H9 (cell line): Measurements from ENCODE around the gene FRMPD1. TPM values are rescaled to one million over a fixed set of nuclear protein-coding genes. Genes with fewer than 3 reads are reported as not detected.

Experiments used
- DNase-seq: peaks from one replicate; pipeline ENCODE4 v3.0.0-alpha.2; 2017
- H2AFZ ChIP-seq: one replicate; pipeline ENCODE4 v1.6.1; 2013; ENCODE audit warnings: mild to moderate bottlenecking, low read length, control low read depth, moderate library complexity
- H2AK5ac ChIP-seq: 2 replicates; pipeline ENCODE4 v1.6.1; 2013; ENCODE audit warnings: low read length, control low read depth, mixed read lengths; ENCODE audit not compliant: insufficient read length
- H2BK120ac ChIP-seq: one replicate; pipeline ENCODE4 v1.6.1; 2013; ENCODE audit warnings: low read depth, mild to moderate bottlenecking, low read length, control low read depth, inconsistent platforms; ENCODE audit not compliant: poor library complexity, severe bottlenecking
- H2BK12ac ChIP-seq: 2 replicates; pipeline ENCODE4 v1.6.1; 2013; ENCODE audit warnings: low read length, control low read depth, mixed read lengths, low read depth; ENCODE audit not compliant: insufficient read length
- H2BK15ac ChIP-seq: 2 replicates; pipeline ENCODE4 v1.6.1; 2013; ENCODE audit warnings: low read depth, low read length, control low read depth
- H2BK20ac ChIP-seq: one replicate; pipeline ENCODE4 v1.6.1; 2013; ENCODE audit warnings: low read depth, mild to moderate bottlenecking, low read length, control low read depth, inconsistent platforms; ENCODE audit not compliant: poor library complexity, severe bottlenecking
- H2BK5ac ChIP-seq: 2 replicates; pipeline ENCODE4 v1.6.1; 2013; ENCODE audit warnings: low read length, control low read depth, mixed read lengths; ENCODE audit not compliant: insufficient read length
- H3K14ac ChIP-seq: 2 replicates; pipeline ENCODE4 v1.6.1; 2013; ENCODE audit warnings: low read length, control low read depth; ENCODE audit not compliant: insufficient read depth
- H3K18ac ChIP-seq: 2 replicates; pipeline ENCODE4 v1.6.1; 2013; ENCODE audit warnings: low read depth, mild to moderate bottlenecking, mixed read lengths, low read length, control low read depth; ENCODE audit not compliant: insufficient read length
- H3K23ac ChIP-seq: 2 replicates; pipeline ENCODE4 v1.6.1; 2013; ENCODE audit warnings: low read length, control low read depth, mixed read lengths, low read depth; ENCODE audit not compliant: insufficient read length
- H3K23me2 ChIP-seq: 2 replicates; pipeline ENCODE4 v1.6.1; 2013; ENCODE audit warnings: low read depth, mild to moderate bottlenecking, mixed read lengths, low read length, control low read depth; ENCODE audit not compliant: insufficient read length, poor library complexity, severe bottlenecking
- H3K27ac ChIP-seq: 2 replicates; pipeline ENCODE4 v1.5.1; 2013; ENCODE audit warnings: low read length, control low read depth, mixed read lengths, low read depth; ENCODE audit not compliant: insufficient read length
- H3K27me3 ChIP-seq: 2 replicates; pipeline ENCODE4 v1.6.1; 2013; ENCODE audit warnings: low read length, control low read depth, inconsistent platforms; ENCODE audit not compliant: insufficient read depth
- H3K4ac ChIP-seq: 2 replicates; pipeline ENCODE4 v1.6.1; 2013; ENCODE audit warnings: low read depth, mild to moderate bottlenecking, control low read depth, inconsistent platforms, low read length, moderate library complexity
- H3K4me1 ChIP-seq: 2 replicates; pipeline ENCODE4 v1.6.1; 2013; ENCODE audit warnings: low read length, control low read depth, inconsistent platforms; ENCODE audit not compliant: insufficient read depth
- H3K4me2 ChIP-seq: 2 replicates; pipeline ENCODE4 v1.6.1; 2013; ENCODE audit warnings: low read length, control low read depth, mixed read lengths; ENCODE audit not compliant: insufficient read length, insufficient read depth
- H3K56ac ChIP-seq: 2 replicates; pipeline ENCODE4 v1.6.1; 2013; ENCODE audit warnings: low read depth, mild to moderate bottlenecking, mixed read lengths, low read length, control low read depth; ENCODE audit not compliant: insufficient read length
- H3K79me1 ChIP-seq: 2 replicates; pipeline ENCODE4 v1.6.1; 2013; ENCODE audit warnings: low read depth, mild to moderate bottlenecking, moderate library complexity, low read length, control low read depth, inconsistent platforms; ENCODE audit not compliant: insufficient read depth, poor library complexity, severe bottlenecking
- H3K79me2 ChIP-seq: 2 replicates; pipeline ENCODE4 v1.6.1; 2013; ENCODE audit warnings: low read length, control low read depth, inconsistent platforms; ENCODE audit not compliant: insufficient read depth
- H3K9ac ChIP-seq: 2 replicates; pipeline ENCODE4 v1.6.1; 2013; ENCODE audit warnings: low read length, control low read depth, mixed read lengths; ENCODE audit not compliant: insufficient read length; ENCODE audit errors: extremely low read depth
- H3K9me3 ChIP-seq: one replicate; pipeline ENCODE4 v1.6.1; 2013; ENCODE audit warnings: low read depth, low read length, inconsistent platforms; ENCODE audit not compliant: control insufficient read depth
- H3T11ph ChIP-seq: one replicate; pipeline ENCODE4 v1.6.1; 2013; ENCODE audit warnings: mild to moderate bottlenecking, low read length, control low read depth, inconsistent platforms
- H4K20me1 ChIP-seq: one replicate; pipeline ENCODE4 v1.6.1; 2013; ENCODE audit not compliant: control insufficient read depth, insufficient read length, insufficient read depth
- H4K5ac ChIP-seq: 2 replicates; pipeline ENCODE4 v1.6.1; 2013; ENCODE audit warnings: low read depth, mild to moderate bottlenecking, mixed read lengths, low read length, control low read depth; ENCODE audit not compliant: insufficient read length
- H4K8ac ChIP-seq: replicated peaks from 2 replicates; pipeline ENCODE4 v1.6.1; 2013; ENCODE audit warnings: low read length, control low read depth, mixed read lengths, low read depth; ENCODE audit not compliant: insufficient read length
- H4K91ac ChIP-seq: 2 replicates; pipeline ENCODE4 v1.6.1; 2013; ENCODE audit warnings: low read depth, mild to moderate bottlenecking, moderate library complexity, mixed read lengths, low read length, control low read depth; ENCODE audit not compliant: insufficient read length
- H3K27ac Mint-ChIP-seq, 3 experiments: 2 replicates in 2 of 3; 3 replicates in 1 of 3; pipeline ENCODE4 v1.8.0; 2020 to 2021; ENCODE audit warnings: mixed read lengths in 3 of 3, mild to moderate bottlenecking in 1 of 3, moderate library complexity in 1 of 3
- H3K27me3 Mint-ChIP-seq: 2 replicates; pipeline ENCODE4 v1.8.0; 2021; ENCODE audit warnings: low read depth, mild to moderate bottlenecking, moderate library complexity, mixed read lengths
- H3K36me3 Mint-ChIP-seq, 3 experiments: 2 replicates in 2 of 3; 3 replicates in 1 of 3; pipeline ENCODE4 v1.8.0; 2020 to 2021; ENCODE audit warnings: low read depth in 3 of 3, mixed read lengths in 3 of 3; ENCODE audit not compliant: insufficient read depth in 1 of 3
- H3K4me1 Mint-ChIP-seq, 2 experiments: 2 replicates each; pipeline ENCODE4 v1.8.0; 2020; ENCODE audit warnings: mixed read lengths in 2 of 2
- H3K4me3 Mint-ChIP-seq, 2 experiments: 2 replicates in 1 of 2; 3 replicates in 1 of 2; pipeline ENCODE4 v1.8.0; 2020 to 2021; ENCODE audit warnings: mild to moderate bottlenecking in 2 of 2, mixed read lengths in 2 of 2, moderate library complexity in 1 of 2
- H3K9me3 Mint-ChIP-seq, 2 experiments: 2 replicates in 1 of 2; 3 replicates in 1 of 2; pipeline ENCODE4 v1.8.0; 2020; ENCODE audit warnings: mild to moderate bottlenecking in 2 of 2, mixed read lengths in 2 of 2, moderate library complexity in 1 of 2
- CTCF ChIP-seq: fragments of 200-600 bp; sonication (generic); conservative IDR thresholded peaks from 3 replicates; pipeline ENCODE4 v1.8.0; 2021; ENCODE audit warnings: antibody characterized with exemption, mild to moderate bottlenecking
- WGBS: extraction: QIAGEN DNeasy Blood & Tissue Kit; methylation state at CpG from one replicate; pipeline ENCODE4 v1.1.7; 2013; ENCODE audit warnings: missing lambda C conversion rate, low lambda C conversion rate, mixed read lengths; ENCODE audit not compliant: insufficient read length; ENCODE audit errors: extremely low coverage; 5-methylcytosine and 5-hydroxymethylcytosine counted together
- total RNA-seq: library from RNA; stranded (reverse); gene quantifications from 2 replicates; pipeline ENCODE4 v1.2.1, GENCODE V29; 2021

The FRMPD1 gene
- total RNA-seq, 1 experiment from 2014 or later, result 0.04 TPM

GRCh38 chr9:37679649-37680402 lies 29.1 kb downstream of the FRMPD1 start:
- H3K4ac ChIP-seq, result no peak overlapping the region
- H4K91ac ChIP-seq, result no peak overlapping the region
- no peak overlapping the region for H2BK120ac ChIP-seq
- H3K4me2 ChIP-seq, result no peak overlapping the region
- H3K4me1 ChIP-seq, result no peaks in the 10 kb centered on the region
- H2AK5ac ChIP-seq, result no peak overlapping the region
- no peak overlapping the region for H3K27ac ChIP-seq
- no peaks in the 10 kb centered on the region for H3K79me2 ChIP-seq
- H2BK12ac ChIP-seq, result no peak overlapping the region
- no peak overlapping the region for H3T11ph ChIP-seq
- no peak overlapping the region for H2BK5ac ChIP-seq
- WGBS, result no CpG with 5 or more reads among the region's 8 CpGs
- no peak for DNase-seq
- no peaks in the 10 kb centered on the region for H3K9me3 ChIP-seq
- no peaks in the 10 kb centered on the region for H3K36me3 Mint-ChIP-seq
- H2BK15ac ChIP-seq, result no peak overlapping the region
- H3K18ac ChIP-seq, result no peak overlapping the region
- peaks cover 0 to 7% of the 10 kb centered on the region in 2 experiments; a peak in 2 of 4 replicates for H3K4me1 Mint-ChIP-seq
- H4K5ac ChIP-seq, result no peak overlapping the region
- H2BK20ac ChIP-seq, result no peak overlapping the region
- no peak overlapping the region for H3K14ac ChIP-seq
- H3K9me3 Mint-ChIP-seq, result no peaks in the 10 kb centered on the region
- H3K23ac ChIP-seq, result no peak overlapping the region
- H3K56ac ChIP-seq, result no peak overlapping the region
- no peak for TF ChIP-seq CTCF
- no peaks in the 10 kb centered on the region for H3K79me1 ChIP-seq
- H3K9ac ChIP-seq, result no peak overlapping the region
- H3K4me3 Mint-ChIP-seq, result no peak overlapping the region
- no peak overlapping the region for H2AFZ ChIP-seq
- H3K27me3 Mint-ChIP-seq, result peaks cover 28% of the 10 kb centered on the region
- H3K27ac Mint-ChIP-seq, result no peak overlapping the region
- no peaks in the 10 kb centered on the region for H4K20me1 ChIP-seq
- no peaks in the 10 kb centered on the region for H3K27me3 ChIP-seq
- H4K8ac ChIP-seq, result no peak overlapping the region
- H3K23me2 ChIP-seq, result no peaks in the 10 kb centered on the region
